NB4 (cell line): Measurements from ENCODE around the gene TCP1.

Source experiments
- CTCF ChIP-seq: IDR thresholded peaks from one replicate; pipeline ENCODE4 v1.5.1; 2012; ENCODE audit warnings: low read depth, low read length
- MAX ChIP-seq: IDR thresholded peaks from 2 replicates; pipeline ENCODE4 v1.6.1; 2011; ENCODE audit warnings: low read depth, low read length
- MYC ChIP-seq: IDR thresholded peaks from 2 replicates; pipeline ENCODE4 v1.6.1; 2011; ENCODE audit warnings: low read depth, low read length
- POLR2A ChIP-seq: IDR thresholded peaks from 2 replicates; pipeline ENCODE4 v1.6.1; 2011; ENCODE audit warnings: mild to moderate bottlenecking; ENCODE audit not compliant: insufficient read length; ENCODE audit errors: extremely low read depth

- TF ChIP-seq POLR2A (no peak), CTCF (no peak), MAX (no peak), MYC (no peak)
Observed at GRCh38 chr6:159772196-159772595, 17.2 kb downstream of the TCP1 start.
